Testis (tissue), 2 donors: ENCODE data around the gene FOXRED2.

Experiments
- CTCF ChIP-seq, 3 experiments: fragments of 450-650 bp in 2 of 3; fragments of 200-600 bp in 1 of 3; sonication (generic) in 1 of 3; IDR thresholded peaks; one replicate each; pipeline ENCODE4 v1.5.1; 2016 to 2019; ENCODE audit warnings: antibody characterized with exemption in 3 of 3, mild to moderate bottlenecking in 2 of 3, moderate library complexity in 1 of 3
- POLR2A ChIP-seq: fragments of 450-650 bp; IDR thresholded peaks from one replicate; pipeline ENCODE4 v1.6.1; 2017; ENCODE audit warnings: antibody characterized with exemption, mild to moderate bottlenecking, moderate library complexity

- TF ChIP-seq CTCF (IDR thresholded peaks at IDR 0.05) (no peak), POLR2A (no peak)
These were observed 7.9 kb upstream of the FOXRED2 start for GRCh38 chr22:36514766-36515165.
